ENCODE measurements around the gene ANKHD1.

GRCh38 chr5:140391312-140391711 lies 10.3 kb upstream of the ANKHD1 start:
- TF ChIP-seq CTCF (IDR thresholded peaks at IDR 0.05) (no peak), POLR2A (IDR thresholded peaks at IDR 0.05) (no peak), POLR2AphosphoS5 (IDR thresholded peaks at IDR 0.05) (no peak)

Measured in transverse colon (tissue), 4 donors.